ENCODE data around the gene RPP30.

RPP30 gene

DNA sequence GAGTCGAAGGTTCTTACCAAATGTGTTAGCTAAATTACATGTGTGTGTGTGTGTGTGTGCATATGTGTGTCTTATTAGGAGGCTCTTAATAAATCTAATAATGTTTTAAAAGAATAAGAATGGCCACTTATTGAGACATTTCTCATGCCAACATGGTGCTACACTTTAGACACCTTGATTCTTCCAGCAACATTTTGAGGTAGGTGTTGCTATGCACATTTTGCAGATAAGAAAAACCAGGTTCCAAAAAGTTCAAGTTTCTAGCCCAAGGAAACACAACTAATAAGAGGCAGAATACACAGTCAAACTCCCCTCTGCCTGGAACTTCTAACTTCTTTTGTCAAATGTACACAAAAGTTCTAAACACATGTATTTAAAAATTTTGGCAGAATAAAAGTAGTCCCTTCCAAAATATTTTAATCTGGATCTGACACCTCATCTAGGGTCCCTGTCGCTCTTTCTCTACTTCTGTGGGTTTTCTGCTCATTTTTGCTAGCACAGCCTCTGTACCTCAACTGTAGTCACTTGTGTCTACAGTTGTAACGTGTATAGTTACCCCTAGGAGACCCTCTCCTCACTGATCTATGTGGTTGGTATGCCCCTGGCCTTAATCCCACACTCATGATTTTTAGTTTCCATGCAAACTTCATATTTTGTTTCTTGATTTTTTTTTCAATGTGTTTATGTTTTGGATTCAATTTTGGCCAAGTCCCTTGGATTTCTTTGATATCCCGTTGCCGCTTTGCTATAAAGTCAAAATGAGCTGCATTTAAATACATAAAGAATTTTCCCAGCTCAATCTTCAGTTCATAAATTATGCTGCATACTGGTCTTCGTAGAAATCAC lies 44.8 kb downstream of the RPP30 start:
- peaks cover 13% of the 10 kb centered on the region for H3K4me1 ChIP-seq (ENCODE audit: control insufficient read depth, insufficient read depth, low read length, poor library complexity, severe bottlenecking)
- H3K36me3 ChIP-seq (ENCODE audit: control insufficient read depth, insufficient read depth, low read length) = peaks cover 68% of the 10 kb centered on the region
- peak overlapping the region; percentile 62 for H3K4me3 ChIP-seq (ENCODE audit: extremely low read depth, insufficient read depth, low read length, poor library complexity, severe bottlenecking)
- H3K27ac ChIP-seq (ENCODE audit: low read depth, low read length, severe bottlenecking) = peak overlapping the region; percentile 55
- no peaks in the 10 kb centered on the region for H3K9me3 ChIP-seq (ENCODE audit: control insufficient read depth, low read length)
- 93 to 100% methylated on average over 2 to 3 of the region's 6 CpGs for WGBS, 2 experiments (ENCODE audit: insufficient coverage in 2 of 2)

DNA sequence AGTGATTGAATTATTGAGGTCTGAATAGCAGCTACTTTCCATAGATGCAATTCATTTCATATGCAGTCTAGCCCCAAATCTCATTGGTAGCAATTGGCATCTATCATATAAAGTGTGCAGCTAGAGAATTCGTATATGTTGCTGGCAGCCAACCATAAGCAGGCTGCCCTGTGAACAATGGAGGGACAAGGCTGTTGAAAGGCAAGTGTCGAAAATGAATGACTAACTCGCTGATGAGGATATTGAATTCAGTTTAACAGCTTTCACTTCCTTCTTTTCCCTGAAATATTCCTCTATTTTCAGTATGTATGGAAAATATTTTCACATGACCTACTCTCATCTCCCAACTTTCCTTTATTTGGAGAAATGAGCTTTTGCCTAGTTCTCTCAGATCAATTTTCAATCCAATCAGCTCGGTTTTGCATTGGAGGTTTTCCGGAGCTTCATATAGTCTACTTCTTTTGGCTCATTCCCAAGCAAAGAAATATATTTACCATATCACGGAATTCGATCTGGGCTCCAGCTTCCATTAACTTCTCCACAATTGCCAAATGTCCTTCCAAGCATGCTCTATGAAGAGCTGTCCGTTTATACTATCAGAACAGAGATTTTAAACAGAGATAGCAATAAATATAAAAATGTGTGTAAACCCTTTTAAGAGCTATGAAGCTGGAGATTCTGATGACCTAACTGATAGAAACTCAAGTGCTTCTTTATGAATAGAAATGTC lies 45.6 kb downstream of the RPP30 start:
- H3K9me3 ChIP-seq (ENCODE audit: control insufficient read depth, low read length) = no peaks in the 10 kb centered on the region
- H3K4me3 ChIP-seq (ENCODE audit: extremely low read depth, insufficient read depth, low read length, poor library complexity, severe bottlenecking) = peak overlapping the region; percentile 62
- H3K4me1 ChIP-seq (ENCODE audit: control insufficient read depth, insufficient read depth, low read length, poor library complexity, severe bottlenecking) = peaks cover 19% of the 10 kb centered on the region
- peak overlapping the region; percentile 51 for H3K27ac ChIP-seq (ENCODE audit: low read depth, low read length, severe bottlenecking)
- peaks cover 65% of the 10 kb centered on the region for H3K36me3 ChIP-seq (ENCODE audit: control insufficient read depth, insufficient read depth, low read length)
- WGBS, 2 experiments (ENCODE audit: insufficient coverage in 2 of 2) = 85 to 93% methylated on average over 2 to 4 of the region's 8 CpGs

DNA sequence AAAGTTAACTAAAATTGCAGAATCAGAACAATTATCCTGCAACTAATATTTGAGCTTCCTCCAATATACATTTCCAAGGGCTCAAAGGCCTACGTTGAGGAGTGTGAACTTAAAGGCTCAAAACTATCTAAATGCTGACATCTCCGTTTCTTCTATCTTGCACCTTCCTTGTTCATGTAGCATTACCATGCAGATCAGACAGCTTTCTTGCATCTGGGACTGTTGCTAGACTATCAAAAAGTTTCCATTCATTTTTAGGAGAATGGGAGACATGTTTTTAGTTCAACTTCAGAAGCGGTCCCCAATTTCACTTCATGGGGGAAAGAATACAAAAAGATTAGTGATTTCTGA lies 46.2 kb downstream of the RPP30 start:
- peak overlapping the region; percentile 94 for H3K27ac ChIP-seq (ENCODE audit: low read depth, low read length, severe bottlenecking)
- peaks cover 65% of the 10 kb centered on the region for H3K36me3 ChIP-seq (ENCODE audit: control insufficient read depth, insufficient read depth, low read length)
- H3K4me1 ChIP-seq (ENCODE audit: control insufficient read depth, insufficient read depth, low read length, poor library complexity, severe bottlenecking) = peaks cover 19% of the 10 kb centered on the region
- H3K9me3 ChIP-seq (ENCODE audit: control insufficient read depth, low read length) = no peaks in the 10 kb centered on the region
- 83 to 89% methylated on average over 3 of the region's 3 CpGs for WGBS, 2 experiments (ENCODE audit: insufficient coverage in 2 of 2)
- peak overlapping the region; percentile 62 for H3K4me3 ChIP-seq (ENCODE audit: extremely low read depth, insufficient read depth, low read length, poor library complexity, severe bottlenecking)

DNA sequence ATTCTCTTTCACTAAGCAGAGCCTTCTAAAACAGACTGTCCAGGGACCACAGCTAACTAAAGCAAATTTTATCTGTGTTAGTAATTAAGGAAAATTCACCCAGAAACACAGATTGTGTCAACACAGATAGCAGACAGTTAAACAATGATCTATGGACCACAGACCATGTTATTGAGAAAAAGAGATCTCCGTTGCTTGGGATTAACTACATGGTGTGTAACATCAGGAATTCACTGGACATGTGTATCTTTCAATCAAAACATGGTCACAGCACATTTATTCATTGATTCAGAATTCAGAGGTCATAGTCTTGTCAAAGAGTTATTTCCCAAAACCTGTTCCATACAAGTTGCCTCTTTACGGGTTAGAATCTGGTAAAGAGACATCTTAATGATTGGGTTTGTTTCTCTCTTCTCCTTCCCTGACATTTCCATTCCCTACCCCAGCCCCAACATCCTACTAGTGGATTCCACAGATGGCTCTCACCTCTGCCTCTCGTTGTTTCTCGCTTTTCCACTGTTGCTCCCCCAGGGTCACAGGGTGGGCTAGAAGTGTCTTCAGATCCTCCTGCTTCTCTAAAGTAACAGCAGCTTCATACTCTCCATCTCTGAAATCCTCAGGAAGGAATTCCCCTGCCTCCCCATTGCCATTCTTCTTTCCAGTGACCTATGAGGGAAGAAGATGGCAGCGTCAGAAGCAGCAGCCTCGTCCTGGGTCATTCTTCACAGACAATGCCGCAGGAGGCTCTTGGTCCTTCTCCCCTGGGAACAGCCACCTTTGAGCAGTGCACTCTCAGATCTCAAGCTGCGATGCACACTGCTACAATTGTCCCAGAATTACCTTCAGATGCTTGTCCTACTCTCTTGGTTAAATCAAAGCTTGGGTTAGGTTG lies 48.2 kb downstream of the RPP30 start:
- H3K36me3 ChIP-seq (ENCODE audit: control insufficient read depth, insufficient read depth, low read length) = peaks cover 52% of the 10 kb centered on the region
- 51 to 59% methylated on average over 4 to 6 of the region's 8 CpGs for WGBS, 2 experiments (ENCODE audit: insufficient coverage in 2 of 2)
- peaks cover 19% of the 10 kb centered on the region for H3K4me1 ChIP-seq (ENCODE audit: control insufficient read depth, insufficient read depth, low read length, poor library complexity, severe bottlenecking)
- H3K9me3 ChIP-seq (ENCODE audit: control insufficient read depth, low read length) = no peaks in the 10 kb centered on the region
- peak overlapping the region; percentile 94 for H3K27ac ChIP-seq (ENCODE audit: low read depth, low read length, severe bottlenecking)
- H3K4me3 ChIP-seq (ENCODE audit: extremely low read depth, insufficient read depth, low read length, poor library complexity, severe bottlenecking) = peak overlapping the region; percentile 62

DNA sequence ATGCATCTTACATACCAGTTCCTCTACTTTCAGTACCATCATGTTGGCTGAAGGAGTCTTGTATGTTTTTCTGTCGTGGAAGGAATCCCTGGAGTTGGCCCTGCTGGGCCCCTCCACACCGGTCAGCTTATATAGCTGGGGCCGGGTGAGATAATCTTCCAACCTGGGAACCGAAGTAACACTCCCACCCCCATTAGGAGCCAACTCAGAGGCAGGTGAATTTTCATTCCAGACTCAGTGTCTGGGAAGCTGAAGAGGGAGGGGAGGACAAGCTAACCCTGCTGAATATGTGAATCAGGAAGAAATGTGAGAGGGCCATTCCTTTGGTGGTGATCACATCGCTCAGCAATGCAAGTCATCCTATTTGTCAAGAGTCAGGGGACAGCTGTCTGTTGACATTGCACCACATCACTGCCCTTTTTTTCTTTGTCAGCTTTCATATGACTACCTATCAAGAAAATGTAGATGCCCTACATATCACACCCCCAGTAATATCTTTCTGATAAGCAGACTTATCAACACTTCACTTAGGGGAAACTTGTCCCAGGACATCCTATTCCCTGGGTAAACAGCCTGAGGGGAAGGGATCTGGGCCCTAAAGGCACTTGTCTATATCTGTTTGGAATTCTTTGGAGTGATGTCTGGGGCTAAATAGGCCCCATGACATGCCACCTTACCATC lies 49.4 kb downstream of the RPP30 start, which contains the start of gene ANKRD1:
TSS of gene ANKRD1 (minus strand) at position 102 of the 681 bp plus-strand sequence. CDS start at position 42, 60 bp downstream.
- Histone ChIP-seq H3K36me3 (ENCODE audit: control insufficient read depth, insufficient read depth, low read length) (peaks cover 41% of the 10 kb centered on the region), H3K27ac (ENCODE audit: low read depth, low read length, severe bottlenecking) (peak within 1 kb of the TSS; percentile 94), H3K4me1 (ENCODE audit: control insufficient read depth, insufficient read depth, low read length, poor library complexity, severe bottlenecking) (peaks cover 18% of the 10 kb centered on the region), H3K9me3 (ENCODE audit: control insufficient read depth, low read length) (no peaks in the 10 kb centered on the region), H3K4me3 (ENCODE audit: extremely low read depth, insufficient read depth, low read length, poor library complexity, severe bottlenecking) (peak within 1 kb of the TSS; percentile 62)
- WGBS, 2 experiments (ENCODE audit: insufficient coverage in 2 of 2) = 0 to 4% methylated on average over 1 to 4 of the region's 5 CpGs

DNA sequence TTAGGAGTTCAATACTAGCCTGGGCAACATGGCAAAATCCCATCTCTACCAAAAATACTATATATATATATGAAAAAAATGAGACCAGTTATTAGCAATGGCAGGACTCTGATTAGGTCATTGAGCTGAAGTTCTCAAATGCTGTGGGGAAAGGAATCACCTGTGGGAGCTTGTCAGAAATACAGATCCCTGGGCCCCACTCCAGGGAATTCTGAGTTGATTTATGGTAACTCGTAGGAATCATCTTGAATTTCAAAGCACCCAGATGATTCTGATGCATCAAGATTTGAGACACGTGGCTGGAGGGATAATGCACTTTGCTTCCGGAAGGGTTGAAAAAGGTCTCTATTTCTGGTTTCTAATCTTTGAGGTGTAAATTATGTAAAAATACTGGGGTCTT lies 50.1 kb downstream of the RPP30 start:
- Histone ChIP-seq H3K4me1 (ENCODE audit: control insufficient read depth, insufficient read depth, low read length, poor library complexity, severe bottlenecking) (peaks cover 14% of the 10 kb centered on the region), H3K4me3 (ENCODE audit: extremely low read depth, insufficient read depth, low read length, poor library complexity, severe bottlenecking) (no peak overlapping the region), H3K9me3 (ENCODE audit: control insufficient read depth, low read length) (no peaks in the 10 kb centered on the region), H3K27ac (ENCODE audit: low read depth, low read length, severe bottlenecking) (peak overlapping the region; percentile 94), H3K36me3 (ENCODE audit: control insufficient read depth, insufficient read depth, low read length) (peaks cover 33% of the 10 kb centered on the region)
- 48 to 74% methylated on average over 3 of the region's 3 CpGs for WGBS, 2 experiments (ENCODE audit: insufficient coverage in 2 of 2)

DNA sequence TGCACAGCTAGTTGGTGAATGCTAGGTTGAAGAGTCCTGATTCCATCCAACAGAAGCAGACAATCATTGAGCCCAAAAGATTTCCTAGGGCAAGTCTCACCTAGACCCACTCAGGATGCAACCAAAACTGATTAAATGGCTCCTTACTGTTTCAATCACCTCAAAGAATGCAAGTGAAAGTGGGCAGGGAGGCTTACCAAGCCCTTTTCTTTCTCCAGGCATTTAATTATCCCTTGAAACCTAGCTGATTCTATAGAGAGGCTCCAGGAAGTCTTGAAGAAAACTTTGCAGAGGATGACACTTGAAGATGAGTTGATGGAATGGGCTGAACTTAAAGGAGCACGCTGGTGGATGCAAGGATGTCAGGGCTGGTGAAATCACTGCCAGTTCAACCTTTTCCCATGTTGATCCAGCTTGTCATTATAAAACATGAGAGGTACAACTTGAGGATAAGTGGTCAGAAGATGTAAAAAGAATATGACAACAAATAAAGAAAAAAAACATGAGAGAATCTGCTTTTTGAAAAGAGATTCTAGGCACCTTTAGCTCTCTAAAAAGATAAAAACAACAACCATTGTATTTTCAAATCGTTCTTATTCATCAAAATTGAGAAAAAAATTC lies 51.4 kb downstream of the RPP30 start:
- 75 to 80% methylated on average over 1 to 2 of the region's 2 CpGs for WGBS, 2 experiments (ENCODE audit: insufficient coverage in 2 of 2)
- Histone ChIP-seq H3K4me1 (ENCODE audit: control insufficient read depth, insufficient read depth, low read length, poor library complexity, severe bottlenecking) (peaks cover 20% of the 10 kb centered on the region), H3K4me3 (ENCODE audit: extremely low read depth, insufficient read depth, low read length, poor library complexity, severe bottlenecking) (no peak overlapping the region), H3K36me3 (ENCODE audit: control insufficient read depth, insufficient read depth, low read length) (peaks cover 20% of the 10 kb centered on the region), H3K27ac (ENCODE audit: low read depth, low read length, severe bottlenecking) (no peak overlapping the region), H3K9me3 (ENCODE audit: control insufficient read depth, low read length) (no peaks in the 10 kb centered on the region)

DNA sequence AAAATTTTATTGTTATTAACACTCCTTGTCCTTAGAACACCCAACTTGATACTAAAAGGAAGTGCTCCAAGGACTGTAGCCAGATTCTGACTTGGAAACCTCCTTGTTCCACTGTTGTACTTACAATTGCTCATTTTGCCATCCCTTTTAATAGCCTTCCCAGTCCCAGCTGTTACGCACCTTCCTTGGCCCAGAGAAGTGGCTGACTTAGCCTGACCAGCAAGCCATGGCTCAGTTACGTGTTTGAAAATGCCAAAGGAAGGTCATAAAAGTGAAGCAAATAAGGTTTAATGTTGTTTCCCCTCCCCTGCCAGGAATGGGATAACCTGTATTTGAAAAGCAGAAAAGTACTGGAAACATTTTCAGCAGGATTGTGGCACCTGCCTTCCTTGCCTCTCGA lies 52.8 kb downstream of the RPP30 start:
- WGBS, 2 experiments (ENCODE audit: insufficient coverage in 2 of 2) = 90 to 100% methylated on average over 2 to 3 of the region's 3 CpGs
- H3K4me1 ChIP-seq (ENCODE audit: control insufficient read depth, insufficient read depth, low read length, poor library complexity, severe bottlenecking) = peaks cover 34% of the 10 kb centered on the region
- no peak overlapping the region for H3K27ac ChIP-seq (ENCODE audit: low read depth, low read length, severe bottlenecking)

DNA sequence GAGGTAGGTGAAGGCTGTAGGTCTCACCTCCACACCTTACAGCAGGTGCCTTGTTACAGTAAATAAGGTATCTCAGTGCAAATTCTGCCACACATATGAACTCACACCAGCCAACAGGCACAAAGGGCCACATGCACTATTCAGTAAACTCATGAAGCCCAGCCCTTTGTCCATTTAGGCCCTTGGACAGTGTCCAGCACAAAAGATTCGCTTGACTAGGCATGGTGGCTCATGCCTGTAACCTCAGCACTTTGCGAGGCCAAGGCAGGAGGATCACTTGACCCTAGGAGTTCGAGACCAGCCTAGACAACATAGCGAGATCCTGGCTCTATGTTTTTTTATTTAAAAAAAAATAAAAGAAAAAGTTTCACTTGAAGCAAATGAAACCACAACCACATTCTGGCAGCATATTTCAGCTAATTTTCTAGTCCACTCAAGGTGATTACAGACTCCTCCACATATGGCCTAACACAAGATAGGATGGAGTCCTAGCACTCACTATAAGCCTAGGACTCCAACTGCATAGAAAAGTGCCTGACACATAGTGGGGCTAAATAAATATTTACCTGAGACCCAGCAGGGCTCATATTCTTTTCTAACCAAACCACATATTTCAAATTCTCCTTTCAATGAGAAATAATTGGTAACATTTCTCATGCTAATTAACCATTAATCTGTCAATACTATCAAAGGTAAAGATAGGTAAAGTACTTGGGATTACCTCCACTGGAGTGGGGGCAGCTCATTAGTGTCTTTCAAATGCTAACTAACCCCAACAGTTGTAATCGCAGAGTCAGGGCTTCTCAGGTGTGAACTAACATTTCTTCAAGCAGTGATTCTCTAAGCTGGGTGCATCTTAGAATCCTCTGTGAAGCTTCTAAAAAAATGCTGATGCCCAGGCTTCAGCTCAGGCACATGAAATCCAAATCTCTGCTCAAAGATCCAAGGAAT lies 53.6 kb downstream of the RPP30 start:
- H3K4me1 ChIP-seq (ENCODE audit: control insufficient read depth, insufficient read depth, low read length, poor library complexity, severe bottlenecking) = peaks cover 41% of the 10 kb centered on the region
- H3K4me3 ChIP-seq (ENCODE audit: extremely low read depth, insufficient read depth, low read length, poor library complexity, severe bottlenecking) = no peak overlapping the region
- H3K9me3 ChIP-seq (ENCODE audit: control insufficient read depth, low read length) = no peaks in the 10 kb centered on the region
- H3K36me3 ChIP-seq (ENCODE audit: control insufficient read depth, insufficient read depth, low read length) = peaks cover under 1% of the 10 kb centered on the region
- 70 to 81% methylated on average over 3 of the region's 5 CpGs for WGBS, 2 experiments (ENCODE audit: insufficient coverage in 2 of 2)
- no peak overlapping the region for H3K27ac ChIP-seq (ENCODE audit: low read depth, low read length, severe bottlenecking)

More for the DNA sequence above, 52.8 kb downstream of the RPP30 start:
- no peak overlapping the region for H3K4me3 ChIP-seq (ENCODE audit: extremely low read depth, insufficient read depth, low read length, poor library complexity, severe bottlenecking)
- no peaks in the 10 kb centered on the region for H3K9me3 ChIP-seq (ENCODE audit: control insufficient read depth, low read length)
- H3K36me3 ChIP-seq (ENCODE audit: control insufficient read depth, insufficient read depth, low read length) = peaks cover 9% of the 10 kb centered on the region
